Esophagus muscularis mucosa (tissue), 4 donors: ENCODE data around the gene DLG1. TPM values are rescaled to one million over a fixed set of nuclear protein-coding genes. Genes with fewer than 3 reads are reported as not detected.

Source experiments
- DNase-seq: peaks from one replicate; pipeline ENCODE4 v3.0.0-alpha.2; 2017; ENCODE audit errors: extremely low spot score
- H3K27ac ChIP-seq, 4 donors: fragments of 200-600 bp; sonication (generic); replicated peaks in 1 of 4; 1 replicate in 3 of 4; 2 replicates in 1 of 4; pipeline ENCODE4 v1.5.1; 2016 to 2019; ENCODE audit warnings: mild to moderate bottlenecking in 1 of 4
- H3K27me3 ChIP-seq, 4 donors: fragments of 200-600 bp; sonication (generic); one replicate each; pipeline versions ENCODE4 v1.5.1 to v1.6.0; 2016 to 2019
- H3K36me3 ChIP-seq, 4 donors: fragments of 200-600 bp; sonication (generic); one replicate each; pipeline ENCODE4 v1.5.1; 2016 to 2019
- H3K4me1 ChIP-seq, 4 donors: fragments of 200-600 bp; sonication (generic); one replicate each; pipeline ENCODE4 v1.5.1; 2016 to 2019
- H3K4me3 ChIP-seq, 4 donors: fragments of 200-600 bp; sonication (generic); 1 replicate in 2 of 4; 2 replicates in 2 of 4; pipeline ENCODE4 v1.5.1; 2016 to 2019; ENCODE audit warnings: mild to moderate bottlenecking in 4 of 4, moderate library complexity in 1 of 4
- H3K9me3 ChIP-seq, 4 donors: fragments of 200-600 bp; sonication (generic); 1 replicate in 3 of 4; 2 replicates in 1 of 4; pipeline ENCODE4 v1.5.1; 2016 to 2019
- EP300 ChIP-seq: sonication (generic); formaldehyde crosslinking; IDR thresholded peaks from one replicate; pipeline ENCODE4 v1.6.1; 2017; ENCODE audit warnings: antibody characterized with exemption
- POLR2A ChIP-seq: fragments of 450-650 bp; IDR thresholded peaks from one replicate; pipeline ENCODE4 v1.6.1; 2017; ENCODE audit warnings: antibody characterized with exemption, moderate library complexity, mild to moderate bottlenecking, low read depth
- POLR2AphosphoS5 ChIP-seq, 2 donors: sonication (generic); formaldehyde crosslinking; IDR thresholded peaks; one replicate each; pipeline ENCODE4 v1.6.1; 2017; ENCODE audit warnings: antibody characterized with exemption in 2 of 2
- WGBS: methylation state at CpG from one replicate; pipeline ENCODE4 v1.1.5; 2018; 5-methylcytosine and 5-hydroxymethylcytosine counted together
- intact Hi-C: fragments of 100-400 bp; cut with DNase I; formaldehyde crosslinking; loops from one replicate; pipeline ENCODE4 v1.15.1; 2023
- total RNA-seq, 4 donors: library from RNA; depleted of rRNA; stranded (reverse); fragments of >200 nt; gene quantifications; one replicate each; pipeline versions ENCODE4 v1.1.0 to v1.2.1, GENCODE V29; 2016
- TF ChIP-seq, protein P1 (sequence below), 3 experiments: fragments of 200-600 bp in 2 of 3; fragments of 450-650 bp in 1 of 3; sonication (generic) in 2 of 3; IDR thresholded peaks; one replicate each; pipeline ENCODE4 v1.5.1; 2017 to 2019; ENCODE audit warnings: antibody characterized with exemption in 3 of 3, mild to moderate bottlenecking in 2 of 3, moderate library complexity in 1 of 3

The DLG1 gene
- total RNA-seq, 4 donors from 2014 or later, result 56.8 to 73.1 (median 69.1) TPM

DNA sequence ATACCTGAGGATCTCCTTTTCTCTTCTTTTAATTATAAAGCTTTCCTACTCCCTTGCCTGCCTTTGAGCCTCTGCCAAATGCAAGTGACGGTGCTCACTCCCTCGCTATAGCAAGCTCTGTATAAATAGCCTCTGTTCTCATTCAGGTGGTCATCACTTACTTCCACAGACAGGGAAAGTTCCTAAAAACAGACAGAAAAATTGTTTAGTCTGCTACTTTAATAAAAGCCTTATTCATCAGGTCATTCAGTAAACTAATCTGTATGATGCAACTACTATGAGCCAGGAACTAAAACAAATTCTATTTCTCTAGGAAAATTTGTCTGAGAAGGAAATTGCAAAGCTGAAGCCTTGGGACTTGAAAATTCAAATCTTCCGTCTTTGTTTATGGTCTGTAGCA is 10.2 kb upstream of the DLG1 start:
- no peak for TF ChIP-seq POLR2AphosphoS5 (IDR thresholded peaks at IDR 0.05)
- TF ChIP-seq, protein P1, sequence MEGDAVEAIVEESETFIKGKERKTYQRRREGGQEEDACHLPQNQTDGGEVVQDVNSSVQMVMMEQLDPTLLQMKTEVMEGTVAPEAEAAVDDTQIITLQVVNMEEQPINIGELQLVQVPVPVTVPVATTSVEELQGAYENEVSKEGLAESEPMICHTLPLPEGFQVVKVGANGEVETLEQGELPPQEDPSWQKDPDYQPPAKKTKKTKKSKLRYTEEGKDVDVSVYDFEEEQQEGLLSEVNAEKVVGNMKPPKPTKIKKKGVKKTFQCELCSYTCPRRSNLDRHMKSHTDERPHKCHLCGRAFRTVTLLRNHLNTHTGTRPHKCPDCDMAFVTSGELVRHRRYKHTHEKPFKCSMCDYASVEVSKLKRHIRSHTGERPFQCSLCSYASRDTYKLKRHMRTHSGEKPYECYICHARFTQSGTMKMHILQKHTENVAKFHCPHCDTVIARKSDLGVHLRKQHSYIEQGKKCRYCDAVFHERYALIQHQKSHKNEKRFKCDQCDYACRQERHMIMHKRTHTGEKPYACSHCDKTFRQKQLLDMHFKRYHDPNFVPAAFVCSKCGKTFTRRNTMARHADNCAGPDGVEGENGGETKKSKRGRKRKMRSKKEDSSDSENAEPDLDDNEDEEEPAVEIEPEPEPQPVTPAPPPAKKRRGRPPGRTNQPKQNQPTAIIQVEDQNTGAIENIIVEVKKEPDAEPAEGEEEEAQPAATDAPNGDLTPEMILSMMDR (IDR thresholded peaks at IDR 0.05), result no peak
- no peak for TF ChIP-seq POLR2A
- TF ChIP-seq EP300, result no peak
- Histone ChIP-seq H3K27me3 (no peaks in the 10 kb centered on the region), H3K4me1 (peaks cover 5 to 24% (median 22%) of the 10 kb centered on the region in 4 donors), H3K36me3 (no peaks in the 10 kb centered on the region), H3K9me3 (no peaks in the 10 kb centered on the region), H3K4me3 (no peak overlapping the region), H3K27ac (no peak overlapping the region)
- DNase-seq, result peak; percentile 3
- intact Hi-C loops, result no loop called here
- WGBS, result 35% methylated on average over 3 of the region's 3 CpGs

DNA sequence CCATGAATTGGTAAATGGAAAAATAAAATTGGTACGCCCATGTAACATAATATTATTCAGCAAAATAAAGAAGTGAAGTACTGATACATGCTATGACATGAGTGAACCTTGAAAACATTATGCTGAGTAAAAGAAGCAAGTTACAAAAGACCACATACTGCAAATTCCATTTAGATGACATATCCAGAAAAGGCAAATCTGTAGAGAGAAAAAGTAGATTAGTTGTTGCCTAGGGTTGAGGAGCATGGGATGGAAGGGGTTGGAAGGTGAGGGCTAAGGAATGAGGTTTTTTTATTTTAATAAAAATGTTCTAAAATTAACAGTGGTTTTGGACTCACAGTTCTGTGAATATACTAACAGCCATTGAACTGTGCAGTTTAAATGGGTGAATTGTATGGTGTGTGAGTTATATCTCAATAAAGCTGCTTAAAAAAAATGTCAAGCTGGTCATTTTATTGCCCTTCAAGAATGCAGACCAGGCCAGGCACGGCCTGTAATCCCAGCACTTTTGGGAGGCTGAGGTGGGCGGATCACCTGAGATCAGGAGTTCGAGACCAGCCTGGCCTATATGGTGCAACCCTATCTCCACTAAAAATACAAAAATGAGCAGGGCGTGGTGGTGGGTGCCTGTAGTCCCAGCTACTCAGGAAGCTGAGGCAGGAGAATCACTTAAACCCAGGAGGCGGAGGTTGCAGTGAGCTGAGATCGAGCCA is 8.1 kb upstream of the DLG1 start:
- WGBS, result 89% methylated on average over 7 of the region's 7 CpGs
- Histone ChIP-seq H3K4me3 (no peak overlapping the region), H3K27me3 (no peaks in the 10 kb centered on the region), H3K4me1 (peaks cover 5 to 24% (median 22%) of the 10 kb centered on the region in 4 donors), H3K27ac (no peak overlapping the region), H3K36me3 (no peaks in the 10 kb centered on the region), H3K9me3 (no peaks in the 10 kb centered on the region)
- TF ChIP-seq EP300 (no peak), POLR2A (no peak), POLR2AphosphoS5 (IDR thresholded peaks at IDR 0.05) (no peak)
- TF ChIP-seq, protein P1 (IDR thresholded peaks at IDR 0.05), result no peak
- intact Hi-C loops, result no loop called here
- DNase-seq, result no peak

DNA sequence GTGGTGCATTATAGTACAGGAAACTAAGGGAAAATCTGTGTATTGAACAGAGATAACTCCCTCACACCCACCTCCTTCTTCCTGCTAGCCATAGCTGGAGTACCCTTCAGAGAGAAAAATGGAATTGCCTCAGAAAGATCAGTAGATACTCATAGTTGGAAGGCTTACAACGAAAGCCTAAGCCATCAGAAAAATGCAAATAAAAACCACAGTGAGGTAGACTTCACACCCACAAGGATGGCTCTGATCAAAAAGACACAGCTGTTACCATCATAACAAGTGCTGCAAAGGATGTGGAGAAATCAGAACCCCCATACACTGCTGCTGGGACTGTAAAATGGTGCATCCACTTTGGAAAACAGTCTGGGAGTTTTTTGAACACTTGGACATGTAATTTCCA is 7.4 kb upstream of the DLG1 start:
- 76% methylated on average over 1 of the region's 1 CpG for WGBS
- Histone ChIP-seq H3K36me3 (no peaks in the 10 kb centered on the region), H3K9me3 (no peaks in the 10 kb centered on the region), H3K4me3 (no peak overlapping the region), H3K27me3 (no peaks in the 10 kb centered on the region), H3K27ac (no peak overlapping the region), H3K4me1 (peaks cover 5 to 24% (median 22%) of the 10 kb centered on the region in 4 donors)
- intact Hi-C loops, result no loop called here
- no peak for DNase-seq
- TF ChIP-seq, protein P1 (IDR thresholded peaks at IDR 0.05), result no peak
- TF ChIP-seq POLR2AphosphoS5 (IDR thresholded peaks at IDR 0.05), result no peak
- no peak for TF ChIP-seq EP300
- TF ChIP-seq POLR2A, result no peak

DNA sequence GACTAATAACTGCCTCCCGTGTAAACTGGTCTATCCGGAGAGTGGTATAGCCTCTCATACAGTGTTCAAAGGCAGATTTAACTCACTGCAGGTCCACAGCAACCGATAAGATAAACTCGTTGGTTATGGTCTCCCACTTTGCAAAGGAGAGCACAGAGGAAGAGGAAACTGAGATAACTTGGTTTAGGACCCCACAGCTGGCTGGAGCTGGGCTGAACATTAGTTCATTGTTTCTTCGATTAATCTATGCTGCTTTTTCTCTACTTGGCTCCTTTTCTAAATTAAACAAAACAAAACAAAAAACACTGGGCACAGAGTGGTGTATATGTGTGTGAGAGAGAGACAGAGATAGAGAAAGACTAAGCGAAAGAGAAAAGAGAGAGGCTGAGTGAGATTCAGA is 5.0 kb upstream of the DLG1 start:
- intact Hi-C loops, result no loop called here

More for the DNA sequence above, 5.0 kb upstream of the DLG1 start:
- Histone ChIP-seq H3K27me3 (no peaks in the 10 kb centered on the region), H3K9me3 (no peaks in the 10 kb centered on the region), H3K27ac (no peak overlapping the region), H3K4me1 (peaks cover 8 to 13% (median 12%) of the 10 kb centered on the region in 4 donors), H3K36me3 (no peaks in the 10 kb centered on the region), H3K4me3 (no peak overlapping the region)
- TF ChIP-seq POLR2A (no peak), POLR2AphosphoS5 (IDR thresholded peaks at IDR 0.05) (no peak), EP300 (no peak)
- TF ChIP-seq, protein P1 (IDR thresholded peaks at IDR 0.05), result no peak
- no peak for DNase-seq
- WGBS, result 85% methylated on average over 6 of the region's 6 CpGs
